ENCODE results near the gene CLP1.

GRCh38 chr11:57658023-57658361 is 430 bp downstream of the CLP1 start:
- TF ChIP-seq EP300 (IDR thresholded peaks at IDR 0.05; ENCODE audit: borderline replicate concordance in 1 of 2, low read depth in 1 of 2, low read length in 1 of 2) (no peak), CTCF (IDR thresholded peaks at IDR 0.05) (no peak), NRF1 (IDR thresholded peaks at IDR 0.05; ENCODE audit: low read depth, low read length) (no peak), YY1 (IDR thresholded peaks at IDR 0.05; ENCODE audit: low read depth) (no peak), REST (IDR thresholded peaks at IDR 0.05; ENCODE audit: low read depth, low read length) (no peak), JUND (IDR thresholded peaks at IDR 0.05) (no peak), FOXM1 (IDR thresholded peaks at IDR 0.05; ENCODE audit: low read depth) (no peak), MXI1 (IDR thresholded peaks at IDR 0.05; ENCODE audit: low read depth, low read length) (no peak), EZH2phosphoT487 (IDR thresholded peaks at IDR 0.05; ENCODE audit: borderline replicate concordance, low read depth) (no peak), CHD2 (IDR thresholded peaks at IDR 0.05; ENCODE audit: low read length, partially characterized antibody) (no peak), TAF1 (IDR thresholded peaks at IDR 0.05; ENCODE audit: borderline replicate concordance, low read depth, low read length) (no peak)
- TF ChIP-seq, protein P1, sequence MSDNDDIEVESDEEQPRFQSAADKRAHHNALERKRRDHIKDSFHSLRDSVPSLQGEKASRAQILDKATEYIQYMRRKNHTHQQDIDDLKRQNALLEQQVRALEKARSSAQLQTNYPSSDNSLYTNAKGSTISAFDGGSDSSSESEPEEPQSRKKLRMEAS (IDR thresholded peaks at IDR 0.05; ENCODE audit: low read depth): no peak
